ENCODE data around the gene EIF3I.

Gene EIF3I

GRCh38 chr1:32198237-32199042 is 23.8 kb upstream of the EIF3I start:
- no peak for DNase-seq (ENCODE audit: low spot score)

DNA sequence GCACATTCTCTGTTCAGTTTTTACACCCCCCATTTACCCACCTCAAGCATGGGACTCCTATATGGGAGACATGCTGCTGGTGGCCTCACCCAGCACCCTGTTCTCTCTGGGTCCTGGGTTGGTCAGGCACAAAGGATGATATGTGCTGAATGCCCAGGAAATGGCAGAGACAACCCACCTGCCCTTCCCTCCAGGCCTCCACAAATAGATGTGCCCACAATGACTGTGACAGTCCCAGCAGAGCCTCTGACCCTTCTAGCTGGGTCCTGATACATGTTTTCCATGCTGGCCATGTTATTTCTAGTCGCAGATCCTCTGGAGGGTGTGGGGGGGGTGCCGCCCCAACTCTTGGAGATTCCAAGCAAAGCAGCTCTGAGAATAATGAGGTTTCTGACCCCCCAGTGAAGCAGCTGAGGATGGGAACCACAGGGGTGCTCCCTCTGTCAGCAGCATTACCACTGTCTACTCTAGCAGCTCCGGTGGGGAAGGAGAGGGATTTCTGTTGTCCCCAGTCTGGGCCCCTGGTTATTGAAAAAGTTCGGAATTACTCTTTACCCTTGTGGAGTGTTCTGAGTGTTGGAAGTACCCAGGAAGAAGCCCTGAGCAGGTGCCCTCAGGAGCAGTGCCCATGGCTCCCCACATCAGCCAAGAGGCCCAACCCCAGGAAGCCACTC is 23.0 kb upstream of the EIF3I start:
- no peak for DNase-seq (ENCODE audit: low spot score)

DNA sequence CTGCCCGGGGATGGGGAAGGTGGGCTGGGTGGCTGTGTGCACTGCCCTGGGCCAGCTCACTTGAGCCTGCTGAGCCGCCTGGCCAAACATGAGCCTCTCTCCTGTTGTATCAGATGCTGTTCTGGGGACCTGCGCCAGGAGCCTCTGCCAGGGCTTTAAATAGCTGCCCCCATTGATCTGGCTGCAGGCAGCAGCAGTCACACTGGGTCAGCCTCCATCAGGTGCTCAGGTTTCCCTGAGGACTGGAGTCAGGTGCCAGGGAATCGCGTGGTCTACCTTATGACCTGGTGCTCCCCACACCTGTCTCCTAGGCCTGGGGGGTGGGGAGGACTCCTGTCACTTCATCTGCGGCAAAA is 22.5 kb upstream of the EIF3I start:
- no peak for DNase-seq (ENCODE audit: low spot score)

DNA sequence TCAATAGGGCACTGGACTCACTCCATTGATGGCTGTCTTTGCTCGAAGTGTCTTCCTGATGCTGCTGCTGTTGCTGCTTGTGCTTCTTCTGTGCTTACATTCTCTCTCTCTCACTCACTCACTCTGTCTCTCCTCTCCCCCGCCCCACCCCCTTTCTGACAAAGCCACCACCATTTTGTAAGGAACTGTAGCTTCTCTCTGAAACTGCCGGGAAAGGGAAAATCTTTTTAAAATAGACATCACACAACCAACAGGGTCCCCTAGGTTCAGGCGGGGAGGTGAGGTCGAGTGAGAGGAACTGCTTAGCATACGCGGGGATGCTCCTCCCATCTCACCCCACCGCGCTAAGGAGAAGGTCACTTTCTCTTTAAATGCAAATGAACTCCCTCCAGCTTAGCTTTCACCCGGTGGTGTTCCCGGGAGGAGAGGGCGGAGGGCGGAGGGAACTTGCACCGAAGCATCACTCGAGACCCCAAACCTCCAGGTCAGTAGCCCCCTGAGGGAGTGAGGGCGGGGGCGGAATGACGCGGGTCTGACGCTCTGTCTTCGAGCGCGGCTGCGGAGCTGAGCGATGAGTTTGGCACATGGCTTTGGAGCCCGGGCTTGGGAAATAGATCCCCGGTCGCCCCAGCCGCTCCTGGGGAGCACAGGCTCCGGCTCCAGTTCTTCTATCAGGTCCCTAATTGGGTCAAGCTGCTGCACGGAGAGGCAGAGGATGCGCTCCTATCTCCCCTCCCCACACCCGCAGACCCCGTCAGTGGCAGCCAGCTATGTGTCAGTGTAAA is 21.8 kb upstream of the EIF3I start, which contains the start of gene CCDC28B:
CCDC28B (plus strand) TSS at position 370 of the 785 bp plus-strand sequence. CDS start 1,341 bp downstream, outside the sequence.
- DNase-seq (ENCODE audit: low spot score): peak; percentile 76

GRCh38 chr1:32201011-32201855 is 21.0 kb upstream of the EIF3I start:
- peak; percentile 63 for DNase-seq (ENCODE audit: low spot score)

DNA sequence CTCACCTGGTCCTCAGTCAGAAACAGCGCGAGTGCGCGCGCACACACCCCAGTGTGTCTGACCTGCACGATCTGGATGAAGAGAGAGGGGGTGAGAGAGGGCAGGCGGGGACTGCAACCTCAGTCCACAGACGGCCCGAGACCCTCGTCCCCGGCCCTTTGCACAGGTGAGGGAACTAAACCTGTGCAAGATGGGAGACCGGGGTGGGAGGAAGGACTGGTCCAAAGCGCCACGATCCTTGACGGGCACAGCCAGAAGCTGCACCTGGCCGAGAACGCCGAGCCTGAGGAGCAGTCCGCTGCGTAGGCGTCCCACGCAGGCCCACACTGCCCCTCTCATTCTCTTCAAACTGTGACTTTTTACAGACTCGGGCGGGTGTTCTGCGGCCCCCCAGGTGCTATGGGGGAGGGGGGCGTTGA is 17.3 kb upstream of the EIF3I start:
- no peak for DNase-seq (ENCODE audit: low spot score)

DNA sequence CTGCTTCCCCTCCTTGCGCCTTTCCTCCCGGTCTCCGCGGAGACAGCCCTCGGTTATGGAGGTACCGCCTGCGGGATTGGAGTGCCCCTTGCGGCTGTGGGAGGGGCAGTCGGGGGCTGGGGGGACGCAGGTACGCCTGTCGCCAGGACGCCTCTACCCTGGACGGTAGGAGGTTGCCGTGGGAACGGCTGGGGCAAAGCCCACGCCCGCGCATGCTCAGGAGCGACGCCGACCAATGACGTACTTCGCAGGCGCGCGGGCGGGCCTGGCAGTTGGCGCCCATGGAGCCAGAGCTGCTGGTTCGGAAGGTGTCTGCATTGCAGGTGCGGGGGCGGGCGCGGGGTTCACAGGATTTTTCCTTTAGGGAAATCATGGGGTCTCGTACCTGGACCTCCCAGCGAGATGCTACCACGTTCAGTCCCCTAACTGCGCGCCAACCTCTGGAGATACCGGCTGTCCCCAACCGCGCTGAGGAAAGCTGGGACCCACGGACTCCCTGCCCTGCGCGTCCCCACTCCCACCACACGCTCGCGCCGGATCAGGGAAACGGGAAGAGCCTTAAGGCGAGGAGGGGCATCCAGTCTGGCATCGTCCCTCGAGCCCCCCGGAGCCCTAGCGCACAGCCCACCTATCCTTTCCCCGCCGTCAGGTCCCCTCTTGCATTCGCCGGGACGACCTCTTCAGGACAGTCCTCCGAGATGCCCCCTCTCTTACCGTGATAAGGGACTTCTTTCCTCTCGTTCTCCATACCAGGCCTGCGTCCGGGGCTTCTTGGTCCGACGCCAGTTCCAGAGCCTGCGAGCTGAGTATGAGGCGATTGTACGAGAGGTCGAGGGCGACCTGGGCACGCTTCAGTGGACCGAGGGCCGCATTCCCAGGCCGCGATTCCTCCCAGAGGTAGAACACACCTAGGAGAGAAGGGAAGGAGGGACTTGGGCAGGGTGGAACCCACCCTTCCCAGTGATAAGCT is 16.5 kb upstream of the EIF3I start, which contains the start of gene IQCC:
IQCC (plus strand) TSS at position 271 of the 970 bp plus-strand sequence; CDS start at position 282, 11 bp downstream.
- peak; percentile 93 for DNase-seq (ENCODE audit: low spot score)

- no peak for DNase-seq (ENCODE audit: low spot score)
Measured at GRCh38 chr1:32208469-32208868, 13.7 kb upstream of the EIF3I start.

DNA sequence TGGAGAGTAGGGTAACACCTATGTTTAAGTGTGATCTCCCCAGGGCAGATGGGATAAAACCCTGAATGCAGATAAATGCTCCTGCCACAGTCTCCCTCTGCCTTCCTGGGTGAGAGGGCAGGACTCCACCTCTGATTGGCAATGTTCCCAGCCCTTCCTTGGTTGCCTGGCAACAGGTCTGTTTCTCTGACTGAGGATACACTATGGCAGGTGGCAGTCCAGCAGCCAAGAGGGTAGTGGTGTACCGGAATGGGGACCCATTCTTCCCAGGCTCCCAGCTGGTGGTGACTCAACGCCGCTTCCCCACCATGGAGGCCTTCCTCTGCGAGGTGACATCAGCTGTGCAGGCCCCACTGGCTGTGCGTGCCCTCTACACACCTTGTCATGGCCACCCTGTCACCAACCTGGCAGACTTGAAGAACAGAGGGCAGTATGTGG is 13.3 kb upstream of the EIF3I start, which contains the start of gene DCDC2B:
DCDC2B (plus strand) TSS at position 199 of the 438 bp plus-strand sequence; CDS start at position 204, 5 bp downstream.
- peak; percentile 78 for DNase-seq (ENCODE audit: low spot score)

- DNase-seq (ENCODE audit: low spot score): peak; percentile 81
Measured at GRCh38 chr1:32215629-32216480, 6.4 kb upstream of the EIF3I start.

DNA sequence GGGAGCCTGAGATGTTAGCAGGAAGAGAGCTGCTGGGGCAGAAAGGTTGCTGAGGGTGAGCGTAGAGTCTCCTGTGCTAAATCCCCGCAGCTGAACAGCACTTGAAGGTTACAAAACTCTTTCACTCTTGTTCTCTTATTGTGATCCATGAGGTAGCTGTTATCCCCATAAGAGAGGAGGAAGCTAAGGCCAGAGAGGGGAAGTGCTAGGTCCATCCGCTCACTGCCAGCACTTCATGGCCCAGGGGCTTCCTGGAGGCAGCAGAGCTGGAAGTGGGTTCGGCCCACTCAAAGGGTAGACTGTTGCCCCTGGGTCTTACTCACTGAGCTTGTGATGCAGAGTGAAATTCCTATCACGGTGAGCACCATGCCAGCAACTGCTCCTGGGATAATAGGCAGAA is 5.6 kb upstream of the EIF3I start:
- DNase-seq (ENCODE audit: low spot score): no peak

DNA sequence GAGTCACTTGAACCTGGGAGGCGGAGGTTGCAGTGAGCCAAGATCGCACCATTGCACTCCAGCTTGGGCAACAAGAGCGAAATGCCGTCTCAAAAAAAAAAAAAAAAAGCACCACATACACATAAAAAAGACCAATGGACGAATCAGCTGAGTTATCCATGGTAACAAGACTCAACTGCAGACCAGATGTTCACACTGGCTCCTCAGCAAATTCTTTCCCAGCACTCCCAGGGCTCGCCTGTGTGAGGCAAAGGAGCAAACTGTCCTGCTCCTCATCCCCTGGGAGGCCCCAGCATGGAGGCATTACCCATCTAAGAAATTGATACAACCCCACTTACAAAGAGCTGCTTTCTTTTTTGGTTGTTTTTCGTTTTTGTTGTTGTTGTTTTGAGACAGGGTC is 3.2 kb upstream of the EIF3I start:
- DNase-seq (ENCODE audit: low spot score): no peak

DNA sequence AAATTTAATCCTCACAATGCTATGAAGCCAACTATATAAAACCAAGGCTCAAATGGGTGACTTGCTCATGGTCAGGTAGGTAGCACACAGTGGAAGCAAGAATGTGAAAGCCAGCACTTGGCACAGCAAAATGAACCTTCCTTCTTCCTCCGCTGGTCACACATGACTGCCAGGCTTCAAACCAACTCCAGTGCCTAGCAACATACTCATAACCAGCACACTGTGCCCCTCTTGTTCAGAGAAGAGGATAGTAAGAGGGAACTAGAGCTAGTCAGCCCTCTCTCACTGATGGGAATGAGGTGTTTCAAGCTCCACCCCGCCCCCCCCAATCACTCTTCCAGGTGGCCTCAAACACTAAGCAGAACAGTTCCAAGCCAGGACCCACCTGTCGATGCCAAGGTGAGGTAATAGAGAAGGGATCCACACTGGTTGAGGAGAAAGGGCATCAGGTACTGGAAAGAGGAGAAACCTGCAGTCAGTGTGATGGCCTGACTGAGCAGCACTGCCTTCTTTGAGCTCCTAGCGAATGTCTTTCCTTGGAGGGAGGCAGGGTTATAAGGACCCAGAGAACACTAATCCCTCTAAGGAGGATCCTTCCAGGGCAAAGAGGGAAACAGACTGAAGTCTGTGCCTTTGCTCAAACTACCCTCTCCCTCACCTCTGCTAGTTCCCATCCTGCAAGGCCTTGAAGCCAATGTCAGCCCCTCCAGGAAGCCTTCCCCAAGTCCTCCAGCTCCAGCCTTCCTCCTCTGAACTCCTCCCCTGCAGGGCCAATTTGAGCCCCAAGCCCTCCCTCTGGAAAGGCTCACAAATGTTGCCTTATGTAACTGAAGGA is 1.2 kb upstream of the EIF3I start:
- no peak for DNase-seq (ENCODE audit: low spot score)

GRCh38 chr1:32221581-32221979 is 627 bp upstream of the EIF3I start:
- no peak for DNase-seq (ENCODE audit: low spot score)

- DNase-seq (ENCODE audit: low spot score): no peak
Measured at GRCh38 chr1:32223683-32224082, 1.5 kb downstream of the EIF3I start.

DNA sequence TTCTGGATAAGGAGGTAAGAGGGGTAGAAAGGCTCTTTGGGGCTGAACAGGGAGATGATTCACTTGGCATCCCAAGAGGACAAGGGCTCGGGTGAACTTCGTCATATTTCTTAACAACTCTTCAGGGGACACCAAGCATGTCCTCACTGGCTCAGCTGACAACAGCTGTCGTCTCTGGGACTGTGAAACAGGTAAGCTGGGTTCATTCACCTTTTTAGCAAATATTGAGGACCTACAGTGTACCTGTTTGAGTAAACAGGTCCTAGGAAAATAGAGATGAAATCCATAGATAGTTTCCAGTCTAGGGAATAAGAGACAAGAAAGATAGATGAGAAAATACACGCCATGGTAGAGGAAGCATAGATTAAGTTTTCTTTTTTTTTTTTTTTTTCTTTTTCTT is 2.1 kb downstream of the EIF3I start:
- no peak for DNase-seq (ENCODE audit: low spot score)

- DNase-seq (ENCODE audit: low spot score): no peak
Measured at GRCh38 chr1:32228771-32229170, 6.6 kb downstream of the EIF3I start.

DNA sequence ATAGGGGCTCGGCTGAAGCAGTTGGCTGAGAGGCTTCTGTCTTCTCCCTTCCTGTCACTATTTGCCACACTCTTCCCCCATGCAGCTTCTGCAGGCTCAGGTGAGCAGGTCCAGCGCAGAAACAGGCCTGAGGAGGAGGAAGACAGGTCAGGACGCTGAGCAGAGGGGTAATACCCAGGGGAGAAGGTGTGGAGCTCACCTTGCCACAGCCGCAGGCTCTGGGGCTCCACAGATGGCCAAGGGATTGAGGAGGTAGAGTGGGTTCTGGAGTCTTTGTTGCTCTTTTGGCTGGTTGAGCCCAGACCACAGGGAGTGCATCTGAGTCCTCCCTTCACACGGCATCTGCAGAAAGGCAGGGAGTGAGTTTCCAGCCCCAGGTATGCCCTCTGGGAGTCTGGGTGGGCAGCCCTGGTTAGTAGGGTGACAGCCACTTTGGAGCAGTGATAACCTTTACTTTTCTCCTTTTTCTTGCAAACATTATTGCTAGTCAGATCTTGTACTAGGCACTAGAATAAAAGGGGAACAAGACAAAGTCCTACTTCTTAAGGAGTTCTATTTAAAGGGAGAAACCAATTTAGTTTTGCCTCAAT is 9.7 kb downstream of the EIF3I start:
- DNase-seq (ENCODE audit: low spot score): no peak
